ENCODE measurements around the gene PPFIBP1.
"Not testable (repeated sequence)": the region's sequence is repeated elsewhere in the genome, so short reads cannot be mapped to it uniquely, and the experiment has no call there.

The PPFIBP1 gene

DNA sequence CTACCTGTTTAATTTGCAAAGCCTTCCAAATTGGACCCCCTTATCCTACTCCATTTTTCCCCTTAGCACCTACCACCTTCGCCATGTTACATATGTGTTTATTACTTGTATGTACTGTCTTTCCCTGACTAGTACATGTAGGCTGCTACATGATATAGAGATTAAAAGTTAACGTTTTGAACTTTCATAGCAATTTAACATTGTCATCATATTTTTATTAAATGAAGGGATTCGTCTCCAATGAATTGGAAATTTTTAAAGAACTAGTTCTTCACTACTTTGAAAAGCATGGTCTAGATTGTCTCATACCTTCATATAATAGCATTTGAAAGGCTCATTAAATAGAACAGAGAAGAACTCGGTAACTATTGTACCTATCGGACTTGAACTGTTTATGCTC lies 107.4 kb downstream of the PPFIBP1 start:
- no peak for DNase-seq

DNA sequence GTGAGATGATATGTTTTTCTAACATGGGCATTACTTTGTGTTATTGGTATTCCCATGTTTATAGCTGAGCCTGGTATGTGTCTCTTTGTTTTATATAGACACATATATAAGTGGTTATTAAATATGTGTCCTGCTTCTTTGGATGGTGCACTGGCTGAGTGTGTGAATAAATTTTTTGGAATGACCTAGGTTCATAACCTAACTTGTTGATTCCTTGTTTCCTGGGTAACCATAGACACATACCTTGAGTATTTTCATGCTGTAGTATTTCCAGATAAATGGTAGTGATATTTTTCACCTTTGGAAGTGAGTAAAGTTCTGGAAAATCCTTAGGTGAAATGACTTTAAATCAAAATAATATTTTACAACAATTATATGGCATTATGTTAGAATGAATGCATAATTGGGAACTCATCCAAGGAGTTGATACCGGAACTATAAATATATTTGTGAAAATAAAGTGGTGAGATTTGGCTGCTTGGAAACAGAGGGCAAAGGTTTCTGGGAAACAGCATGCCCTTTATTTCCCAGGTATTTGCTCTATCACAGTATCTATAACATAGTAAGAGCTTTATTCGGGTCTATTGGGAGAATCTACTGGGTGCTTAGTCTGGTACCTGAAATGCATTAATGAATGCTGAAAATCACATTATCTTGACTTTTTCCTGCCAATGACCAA lies 107.9 kb downstream of the PPFIBP1 start:
- DNase-seq, result no peak

DNA sequence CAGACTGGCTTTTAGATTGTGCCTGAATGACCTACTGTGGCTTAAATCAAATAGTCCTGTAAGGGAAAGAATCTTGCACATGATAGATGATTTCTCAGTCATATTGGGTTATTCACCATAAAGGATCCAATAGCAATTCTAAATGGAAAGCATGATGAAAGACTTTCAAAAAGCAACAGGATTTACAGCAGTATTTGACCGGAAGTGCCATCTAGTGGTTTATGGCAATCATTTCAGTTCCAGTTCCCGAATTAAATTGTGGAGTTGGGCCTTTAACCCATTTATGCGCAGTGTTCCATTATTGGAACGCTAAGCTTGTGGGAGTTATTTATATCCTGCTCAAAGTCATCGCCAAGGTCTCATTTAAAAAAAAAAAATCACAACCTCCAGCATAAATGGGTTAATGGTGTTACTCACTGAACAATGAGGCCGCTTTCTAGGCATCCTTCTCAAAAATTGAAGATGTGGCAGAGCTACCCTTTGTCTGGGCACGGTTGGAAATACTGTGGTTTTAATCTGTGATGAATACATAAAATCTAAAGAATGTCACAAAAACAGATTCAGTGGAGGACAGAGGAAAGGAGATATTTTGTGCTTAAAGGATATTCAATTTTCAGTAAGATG lies 111.5 kb downstream of the PPFIBP1 start:
- DNase-seq, result peak; percentile 63

DNA sequence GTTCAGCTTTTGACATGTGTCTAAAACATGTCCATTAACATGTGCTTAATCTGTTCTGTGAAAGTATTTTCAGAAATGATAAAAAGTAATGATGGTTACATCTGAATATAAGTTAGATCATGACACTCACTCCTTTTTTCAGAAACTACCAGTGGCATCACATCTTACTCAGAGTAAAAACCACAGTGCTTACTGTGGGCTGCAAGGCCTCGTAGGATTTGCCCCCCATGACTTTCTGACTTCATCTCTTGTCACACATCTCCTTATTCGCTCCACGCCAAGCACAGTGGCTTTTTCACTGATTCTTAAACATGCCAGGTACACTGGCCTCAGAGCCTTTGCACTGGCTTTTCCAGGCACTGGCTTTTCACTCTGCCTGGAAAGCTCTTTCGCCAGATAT lies 112.6 kb downstream of the PPFIBP1 start:
- DNase-seq, result not testable (repeated sequence)

DNA sequence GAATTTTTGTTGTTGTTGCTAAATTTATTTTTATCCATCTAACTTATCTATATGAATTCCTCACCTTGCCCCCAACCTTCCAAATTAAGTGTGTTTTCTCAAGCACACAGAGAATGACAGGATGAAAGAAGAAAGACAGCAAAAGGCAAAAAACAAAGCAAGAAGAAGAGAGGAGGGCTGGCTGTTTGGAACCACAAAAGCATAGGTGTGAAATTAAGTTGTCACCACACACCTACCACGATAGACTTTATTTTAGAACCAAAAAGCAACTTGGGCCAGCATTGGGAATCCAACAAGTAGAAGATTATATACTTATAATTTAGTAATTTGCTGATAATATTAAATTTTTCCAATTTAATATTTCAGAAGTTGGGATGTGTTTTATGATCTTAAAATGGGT lies 113.5 kb downstream of the PPFIBP1 start:
- DNase-seq, result no peak

DNA sequence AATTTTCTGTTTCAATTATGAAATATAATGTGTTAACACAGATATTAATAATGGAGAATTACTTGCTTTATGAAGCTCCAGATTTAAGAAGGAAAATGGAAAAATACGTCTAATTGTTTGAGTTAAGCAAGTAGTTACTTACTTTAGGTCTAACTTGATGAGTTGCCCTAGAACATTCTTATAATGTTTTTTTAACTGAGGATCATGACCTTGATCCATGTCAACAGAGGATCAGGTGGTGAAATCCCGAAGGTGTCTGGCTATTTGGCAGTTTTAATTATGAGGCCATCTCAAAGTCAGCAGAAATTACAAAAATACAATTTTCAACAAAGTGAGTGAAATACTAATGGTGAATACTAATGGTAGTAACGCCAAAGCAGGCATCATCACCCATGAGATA lies 115.3 kb downstream of the PPFIBP1 start:
- DNase-seq, result no peak

DNA sequence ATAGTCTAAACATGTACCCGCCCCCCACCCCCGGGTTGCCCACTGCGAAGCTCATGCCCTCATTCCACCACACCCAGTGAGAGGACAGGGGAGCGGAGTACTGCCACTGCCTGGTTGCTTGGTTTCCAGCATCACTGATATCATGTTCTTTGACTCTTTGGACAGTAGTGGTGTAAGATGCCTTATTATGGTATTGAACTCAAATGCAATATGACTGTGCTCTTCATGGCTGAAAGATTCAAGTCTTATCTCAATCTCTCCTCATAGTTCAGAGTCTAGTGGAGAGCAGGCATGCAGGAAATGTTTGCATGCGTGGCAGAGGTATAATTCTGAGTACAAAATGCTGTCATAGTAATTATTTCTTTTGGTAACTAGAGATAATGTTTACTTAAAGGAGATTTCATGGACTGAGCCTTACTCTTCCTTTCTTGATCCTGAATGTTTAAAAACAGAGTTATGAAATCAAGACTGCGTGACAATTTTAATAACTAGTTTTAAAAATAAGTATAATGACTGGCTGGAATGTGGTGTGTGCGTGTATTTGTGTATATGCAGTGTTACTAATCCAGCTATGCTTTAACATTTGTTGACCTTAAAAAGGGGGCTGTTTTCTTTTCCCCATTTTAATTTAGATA lies 116.7 kb downstream of the PPFIBP1 start:
- not testable (repeated sequence) for DNase-seq

DNA sequence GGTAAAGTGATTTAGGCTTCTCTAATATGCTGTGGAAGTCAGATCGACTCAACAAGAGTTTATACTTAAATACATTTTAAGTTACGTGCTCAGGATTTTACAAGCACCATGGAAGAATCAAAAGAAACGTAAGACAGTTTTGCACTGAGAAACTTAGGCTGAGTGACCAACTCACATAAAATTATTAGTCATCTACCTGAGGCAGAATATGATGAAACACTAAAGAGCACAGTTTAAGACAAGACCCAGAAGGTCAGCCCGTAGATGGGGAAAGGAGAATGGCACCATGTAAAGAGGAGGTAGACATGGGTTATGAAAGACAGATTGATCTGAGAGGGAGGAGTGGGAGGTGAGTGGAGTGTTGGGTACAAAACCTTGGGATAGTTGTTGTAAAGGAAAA lies 118.4 kb downstream of the PPFIBP1 start:
- DNase-seq, result not testable (repeated sequence)

DNA sequence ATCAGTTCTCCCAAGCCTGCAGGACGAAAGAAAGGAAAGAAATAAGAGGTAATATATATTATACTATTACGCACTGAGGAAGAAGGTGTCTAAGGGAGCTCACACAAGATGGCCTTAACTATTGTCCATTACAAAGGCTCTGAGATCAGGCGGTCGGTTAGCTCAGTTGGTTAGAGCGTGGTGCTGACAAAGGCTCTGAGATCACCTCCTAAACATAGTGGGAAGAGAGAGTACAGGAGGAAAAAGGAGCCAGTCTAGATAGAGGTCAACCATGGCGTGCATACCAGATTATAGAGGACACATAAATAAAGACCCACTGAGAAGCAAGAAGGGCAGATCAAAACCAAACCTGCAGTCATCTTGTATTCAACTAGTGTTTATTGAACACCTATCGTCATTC lies 118.9 kb downstream of the PPFIBP1 start:
- not testable (repeated sequence) for DNase-seq

DNA sequence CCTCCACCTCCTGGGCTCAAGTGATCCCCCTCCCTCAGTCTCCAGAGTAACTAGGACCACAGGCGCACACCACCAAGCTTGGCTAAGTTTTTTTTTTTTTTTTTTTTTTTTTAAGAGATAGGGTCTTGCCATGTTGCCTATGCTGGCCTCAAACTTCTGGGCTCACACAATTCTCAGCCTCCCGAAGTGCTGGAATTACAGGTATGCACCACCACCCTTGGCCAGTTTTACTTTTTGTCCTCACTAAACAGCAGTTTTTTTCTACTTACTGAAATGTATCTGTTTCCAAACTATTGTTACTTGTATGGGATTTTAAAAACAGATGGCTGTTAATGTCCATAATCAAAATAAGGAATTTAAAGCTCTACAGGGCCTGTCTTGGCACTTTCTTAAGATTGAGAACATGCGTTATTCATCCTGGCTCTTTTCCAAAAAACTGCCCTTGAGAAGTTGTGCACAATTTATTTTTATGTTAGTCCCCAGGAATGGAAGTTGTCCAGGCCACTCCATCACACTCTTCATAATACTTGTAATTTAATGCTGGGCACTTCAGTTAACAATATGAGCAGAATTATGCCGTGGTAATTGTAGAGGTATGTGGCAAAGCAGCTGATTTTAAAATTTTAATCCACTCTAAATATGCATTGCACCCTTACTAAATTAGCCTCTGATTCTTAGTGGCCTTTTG lies 120.3 kb downstream of the PPFIBP1 start:
- no peak for DNase-seq

DNA sequence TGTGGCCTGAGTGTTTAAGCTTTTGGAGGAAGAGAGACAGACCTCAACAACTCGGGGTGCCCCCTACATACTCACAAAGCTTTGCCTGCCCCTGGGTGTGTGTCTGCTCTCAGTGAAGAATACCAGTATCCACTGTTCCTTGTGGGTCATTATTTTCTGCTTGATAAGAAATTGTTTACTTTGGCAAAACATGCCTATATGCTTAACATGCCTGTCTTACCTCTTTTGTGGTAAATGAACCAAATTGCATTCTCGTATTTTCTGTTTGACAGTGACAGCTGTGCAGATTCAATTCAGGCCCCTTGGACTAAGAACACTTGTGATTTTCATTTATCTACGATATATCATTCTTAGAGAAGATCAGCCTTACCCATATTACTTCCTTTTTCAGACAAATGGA lies 121.7 kb downstream of the PPFIBP1 start:
- DNase-seq, result no peak

DNA sequence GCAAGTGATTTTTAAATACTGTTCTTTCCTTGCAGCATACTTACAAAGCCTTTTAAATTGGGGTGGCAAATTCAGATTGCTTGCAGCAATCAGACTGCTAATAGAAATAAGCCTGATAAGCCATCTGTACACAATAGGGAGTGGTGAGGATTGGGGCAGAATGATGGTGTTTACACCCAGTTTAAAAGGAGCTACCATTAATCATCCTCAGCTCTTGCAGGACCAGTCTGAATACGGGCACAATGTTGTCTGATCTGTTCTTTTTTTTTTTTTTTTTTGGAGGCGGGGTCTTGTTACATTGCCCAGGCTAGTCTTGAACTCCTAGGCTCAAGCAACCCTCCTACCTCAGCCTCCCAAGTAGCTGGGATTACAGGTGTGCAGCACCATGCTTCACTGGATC lies 122.1 kb downstream of the PPFIBP1 start:
- DNase-seq, result no peak

DNA sequence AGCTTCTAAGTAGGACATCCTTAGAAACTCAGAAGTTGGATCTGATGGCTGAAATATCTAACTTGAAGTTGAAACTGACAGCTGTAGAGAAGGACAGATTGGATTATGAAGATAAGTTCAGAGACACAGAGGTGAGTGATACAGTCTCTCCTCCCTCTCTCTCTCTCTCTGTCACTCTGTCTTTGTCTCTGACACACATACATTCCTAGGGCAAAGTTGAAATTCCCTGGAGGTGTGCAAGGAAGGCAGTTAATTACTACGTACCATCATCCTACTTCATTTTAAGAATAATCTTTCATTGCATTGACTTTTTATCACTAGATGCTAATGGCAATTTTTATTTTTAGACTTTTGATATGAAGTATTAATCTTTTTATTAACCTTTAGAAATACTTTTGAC lies 126.0 kb downstream of the PPFIBP1 start:
- DNase-seq, result no peak

DNA sequence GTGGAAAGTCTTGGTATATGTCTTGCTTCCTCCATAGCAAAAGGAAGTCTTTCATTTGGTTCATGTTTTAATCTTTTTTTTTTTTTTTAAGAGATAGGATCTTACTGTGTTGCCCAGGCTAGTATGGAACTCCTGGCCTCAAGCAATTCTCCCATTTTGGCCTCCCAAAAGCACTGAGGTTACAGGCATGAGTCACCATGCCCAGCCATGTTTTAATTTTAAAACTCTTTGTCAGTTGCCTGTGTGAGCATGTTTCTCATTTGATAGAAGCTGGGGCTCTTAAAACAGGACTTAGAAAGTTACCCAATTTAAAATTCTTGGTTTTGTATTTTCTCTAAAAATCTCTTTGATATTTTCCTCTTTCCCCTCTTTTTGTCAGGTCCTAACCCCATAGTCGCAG lies 127.2 kb downstream of the PPFIBP1 start:
- DNase-seq, result no peak

DNA sequence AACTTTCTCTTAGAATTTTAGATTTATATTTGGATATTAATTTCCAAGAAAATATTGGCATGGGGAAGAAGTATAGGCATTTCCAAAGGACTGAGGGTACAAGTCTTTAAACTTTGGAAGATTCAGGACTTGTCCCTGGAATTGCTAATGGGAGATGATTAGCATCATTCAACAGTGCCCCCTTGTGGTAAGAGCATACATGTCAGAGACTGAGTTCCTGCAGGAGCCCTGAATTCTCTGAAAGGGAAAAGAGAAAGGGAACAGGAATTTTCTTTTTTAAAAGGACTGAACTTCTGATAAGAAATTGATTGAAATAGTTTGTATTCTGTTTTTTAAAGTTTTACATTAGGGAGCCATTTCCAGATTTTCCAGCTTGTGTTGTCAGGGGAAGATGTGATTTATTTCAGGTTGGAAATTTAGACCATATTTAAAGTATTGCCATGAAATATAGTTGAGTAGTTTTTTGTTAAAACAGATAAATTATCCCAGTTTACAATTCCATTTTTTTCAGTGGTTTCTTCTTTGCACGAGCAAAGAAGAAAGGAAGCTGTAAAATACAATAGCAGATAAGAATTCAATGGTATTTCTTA lies 128.3 kb downstream of the PPFIBP1 start:
- DNase-seq, result no peak

DNA sequence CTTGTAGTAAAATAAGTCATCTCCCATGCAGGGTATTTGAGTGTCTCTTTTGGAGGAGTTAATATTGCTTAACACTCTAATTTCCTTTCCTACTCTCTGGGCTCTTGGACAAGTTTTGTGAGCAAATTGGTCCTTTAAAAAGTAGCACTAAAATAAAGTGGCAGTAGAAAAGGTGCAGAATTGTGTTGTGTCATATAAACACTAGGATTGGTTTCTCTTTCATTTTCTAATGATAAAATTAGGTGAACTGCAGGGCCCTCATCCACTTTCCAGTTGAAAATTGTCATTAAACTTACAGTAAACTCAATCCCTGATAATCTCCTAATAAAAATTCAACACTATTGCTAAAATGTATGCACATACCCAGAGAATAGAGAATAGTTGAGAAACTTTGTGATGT lies 129.7 kb downstream of the PPFIBP1 start:
- DNase-seq, result no peak

DNA sequence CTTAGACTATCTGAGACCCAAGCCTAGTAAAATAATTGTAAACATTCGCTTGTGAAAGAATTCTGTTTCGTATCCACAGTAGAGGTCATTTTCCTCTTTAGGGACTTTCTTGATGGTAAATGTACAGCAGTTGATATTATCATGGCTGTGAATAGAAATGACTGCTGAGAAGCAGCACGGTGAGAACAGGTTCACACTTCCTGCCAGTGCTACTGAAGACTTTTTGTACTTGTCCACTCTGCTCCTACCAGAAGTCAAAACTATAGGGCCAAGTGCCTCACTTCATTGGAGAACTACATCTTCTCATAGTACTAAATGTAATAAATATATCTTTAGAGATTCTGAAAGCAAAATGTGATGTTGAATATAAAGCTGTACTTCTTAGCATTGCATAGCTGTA lies 131.5 kb downstream of the PPFIBP1 start:
- not testable (repeated sequence) for DNase-seq

DNA sequence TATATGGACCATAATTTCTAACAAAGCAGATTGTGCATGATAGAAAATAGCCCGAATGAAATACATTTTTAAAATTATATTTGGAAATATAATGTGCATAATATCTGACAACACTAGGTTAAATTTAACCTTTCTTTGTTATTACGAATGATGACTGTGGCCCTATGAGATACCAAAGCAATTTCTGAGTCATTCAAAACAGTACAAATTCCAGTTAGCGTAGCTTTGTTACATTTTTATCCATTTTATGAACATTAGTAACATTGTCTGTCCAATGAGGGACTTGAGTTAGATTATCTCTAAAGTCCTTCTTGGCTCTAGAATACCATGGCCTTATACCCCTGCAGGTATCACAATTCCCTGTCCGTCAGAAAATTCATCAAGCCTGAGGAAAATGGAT lies 133.3 kb downstream of the PPFIBP1 start:
- DNase-seq, result no peak

DNA sequence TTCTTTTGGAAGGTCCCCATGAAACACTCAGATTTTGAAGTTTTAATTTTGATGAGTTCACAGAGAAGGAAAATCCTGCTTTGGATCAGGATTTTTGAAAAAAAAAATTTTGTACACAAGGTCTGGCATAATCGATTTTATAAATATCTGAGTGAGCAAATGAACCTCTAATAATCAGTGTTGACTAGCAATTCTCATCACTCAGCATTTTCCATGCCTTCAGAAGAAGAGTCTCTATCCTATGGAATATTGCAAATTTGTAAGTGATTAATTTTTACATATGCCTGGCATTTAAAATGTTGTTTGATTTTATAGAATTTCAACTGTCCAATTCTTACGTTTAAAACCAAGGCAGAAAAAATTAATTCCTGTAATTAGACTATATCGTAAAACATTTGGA lies 141.7 kb downstream of the PPFIBP1 start:
- DNase-seq, result no peak

DNA sequence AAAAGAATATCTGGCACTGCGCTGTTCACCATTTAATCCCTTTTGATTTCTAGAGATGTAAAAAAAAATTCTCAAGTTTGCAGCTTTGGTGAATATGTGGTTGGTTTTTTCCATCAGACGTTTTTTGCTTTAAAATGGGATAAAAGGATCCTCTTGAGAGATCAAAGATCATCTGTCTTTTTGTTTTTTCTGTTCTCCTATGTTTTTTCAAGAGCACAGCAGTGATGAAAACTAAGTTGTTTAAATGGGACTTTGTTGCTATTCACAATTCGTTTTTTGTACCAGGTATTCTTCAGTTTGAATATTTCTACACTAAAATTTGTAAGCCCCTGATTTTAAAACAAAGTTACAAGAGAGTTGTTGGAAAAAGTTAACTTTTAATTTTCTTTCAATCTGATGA lies 142.5 kb downstream of the PPFIBP1 start:
- no peak for DNase-seq

DNA sequence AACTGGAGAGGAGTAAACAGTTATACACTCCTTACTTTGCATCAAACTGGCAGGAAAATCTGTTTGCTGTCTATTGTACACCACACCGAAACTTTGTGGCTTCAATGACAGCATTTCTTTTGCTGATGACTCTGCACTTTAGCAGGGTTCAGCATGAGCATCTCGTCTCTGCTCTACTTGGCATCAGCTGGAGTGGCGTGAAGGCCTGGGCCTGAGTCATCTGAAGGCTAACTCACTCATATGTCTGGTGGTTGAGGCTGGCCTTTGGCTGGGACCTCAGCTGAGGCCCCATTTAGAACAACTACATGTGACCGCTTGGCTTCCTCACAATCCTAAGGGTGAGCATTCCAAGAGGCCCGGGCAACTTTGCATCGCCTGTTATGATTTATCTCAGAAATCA lies 143.5 kb downstream of the PPFIBP1 start:
- peak; percentile 53 for DNase-seq

DNA sequence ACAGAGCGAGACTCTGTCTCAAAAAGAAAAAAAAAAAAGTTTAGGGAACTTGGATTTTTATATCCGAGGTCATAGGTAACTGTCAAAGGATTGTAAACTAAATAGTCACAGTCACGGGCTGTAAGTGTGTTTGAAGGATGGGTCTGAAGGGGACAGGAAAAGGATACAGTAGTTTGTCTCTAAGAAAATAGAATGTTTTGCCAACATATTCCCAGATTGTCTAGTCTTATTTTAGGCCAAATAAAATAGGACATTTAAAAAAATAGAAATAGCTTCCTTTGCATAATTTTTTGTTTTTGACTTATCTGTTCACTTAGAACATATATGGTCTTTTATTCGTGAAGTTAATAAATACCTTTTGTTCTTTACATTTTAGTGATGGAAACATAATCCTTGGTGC lies 148.0 kb downstream of the PPFIBP1 start:
- no peak for DNase-seq

DNA sequence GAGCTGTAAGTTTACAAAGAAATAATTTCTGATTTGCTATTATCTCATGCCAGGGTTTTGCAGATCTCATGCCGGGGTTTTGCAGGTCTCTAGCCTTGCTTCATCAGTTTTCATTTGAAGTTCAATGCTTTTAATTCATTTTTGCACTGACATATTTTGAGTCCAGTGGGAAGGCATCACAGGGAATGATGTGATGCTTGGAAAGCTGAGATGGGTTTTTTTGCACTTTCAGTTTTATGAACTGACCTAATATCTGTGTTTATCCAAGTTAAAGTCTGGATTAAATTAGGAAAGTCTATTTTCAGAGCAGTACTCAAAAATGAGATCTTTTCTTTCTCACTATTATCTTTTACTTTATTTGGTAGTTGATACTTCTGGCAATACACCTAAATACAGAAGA lies 148.6 kb downstream of the PPFIBP1 start:
- no peak for DNase-seq
